Measurements from ENCODE around the gene LMO1. TPM values are rescaled to one million over a fixed set of nuclear protein-coding genes. Genes with fewer than 3 reads are reported as not detected.

The LMO1 gene
- total and polyA plus RNA-seq, 11 donors, result 0.42 to 4.1 (median 2.1) TPM; not detected in 1

DNA sequence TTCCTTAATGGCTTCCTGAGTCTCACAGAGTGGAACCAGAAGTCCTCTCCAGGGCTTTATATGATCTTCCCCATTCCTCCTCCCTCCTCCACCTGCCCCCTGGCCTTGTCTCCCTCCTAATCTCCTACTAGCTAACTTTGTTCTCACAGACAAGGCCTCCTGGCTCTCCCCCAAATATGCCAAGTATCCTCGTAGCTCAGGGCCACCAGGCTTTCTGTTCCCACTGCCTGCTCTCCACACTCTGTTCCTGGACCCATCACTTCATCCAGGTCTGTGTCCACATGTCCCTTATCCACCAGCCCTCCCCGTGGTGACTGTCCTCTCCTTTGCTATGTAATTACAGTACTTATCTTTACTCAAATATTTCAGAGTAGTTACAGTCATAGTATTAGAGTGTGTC is 23.2 kb upstream of the LMO1 start:
- intact Hi-C loops (cut with DNase I), result no loop called here
- Histone ChIP-seq H3K36me3 (no peaks in the 10 kb centered on the region), H3K4me1 (peaks cover 0 to 32% (median 8%) of the 10 kb centered on the region in 12 donors), H3K27ac (no peak overlapping the region), H3K4me3 (no peak overlapping the region), H3K9me3 (no peaks in the 10 kb centered on the region), H3K27me3 (peaks cover 0 to 12% (median 0%) of the 10 kb centered on the region in 9 donors)
- DNase-seq (no peak), ATAC-seq (no peak)
- 66 to 74% (median 71%) methylated on average over 2 of the region's 2 CpGs for WGBS, 4 donors
- no peak for TF ChIP-seq POLR2A (IDR thresholded peaks at IDR 0.05)
- TF ChIP-seq, protein P1, sequence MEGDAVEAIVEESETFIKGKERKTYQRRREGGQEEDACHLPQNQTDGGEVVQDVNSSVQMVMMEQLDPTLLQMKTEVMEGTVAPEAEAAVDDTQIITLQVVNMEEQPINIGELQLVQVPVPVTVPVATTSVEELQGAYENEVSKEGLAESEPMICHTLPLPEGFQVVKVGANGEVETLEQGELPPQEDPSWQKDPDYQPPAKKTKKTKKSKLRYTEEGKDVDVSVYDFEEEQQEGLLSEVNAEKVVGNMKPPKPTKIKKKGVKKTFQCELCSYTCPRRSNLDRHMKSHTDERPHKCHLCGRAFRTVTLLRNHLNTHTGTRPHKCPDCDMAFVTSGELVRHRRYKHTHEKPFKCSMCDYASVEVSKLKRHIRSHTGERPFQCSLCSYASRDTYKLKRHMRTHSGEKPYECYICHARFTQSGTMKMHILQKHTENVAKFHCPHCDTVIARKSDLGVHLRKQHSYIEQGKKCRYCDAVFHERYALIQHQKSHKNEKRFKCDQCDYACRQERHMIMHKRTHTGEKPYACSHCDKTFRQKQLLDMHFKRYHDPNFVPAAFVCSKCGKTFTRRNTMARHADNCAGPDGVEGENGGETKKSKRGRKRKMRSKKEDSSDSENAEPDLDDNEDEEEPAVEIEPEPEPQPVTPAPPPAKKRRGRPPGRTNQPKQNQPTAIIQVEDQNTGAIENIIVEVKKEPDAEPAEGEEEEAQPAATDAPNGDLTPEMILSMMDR (IDR thresholded peaks at IDR 0.05), result no peak

DNA sequence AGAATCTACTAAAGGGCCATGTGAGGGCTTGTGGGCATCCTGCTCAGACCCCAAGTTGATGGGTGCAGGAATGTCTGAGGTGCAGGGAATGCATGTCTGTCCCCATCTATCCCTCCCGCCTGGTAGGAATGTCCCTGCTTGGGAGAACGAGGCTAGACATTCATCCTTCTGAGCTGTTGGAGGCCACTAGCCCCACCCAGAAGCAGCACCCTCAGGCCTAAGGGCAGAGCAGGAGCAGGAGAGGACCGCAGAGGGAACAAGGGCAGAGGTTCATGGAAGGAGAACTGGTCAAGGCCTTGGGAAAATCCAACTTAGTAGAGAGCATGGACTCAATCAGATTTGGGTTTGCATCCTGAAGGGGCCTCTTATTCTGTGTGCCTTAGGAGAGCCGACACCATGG is 22.1 kb upstream of the LMO1 start:
- H3K9me3 ChIP-seq, result no peaks in the 10 kb centered on the region
- no peak for TF ChIP-seq POLR2A (IDR thresholded peaks at IDR 0.05)
- TF ChIP-seq, protein P1 (IDR thresholded peaks at IDR 0.05), result no peak
- intact Hi-C loops (cut with DNase I), result no loop called here

DNA sequence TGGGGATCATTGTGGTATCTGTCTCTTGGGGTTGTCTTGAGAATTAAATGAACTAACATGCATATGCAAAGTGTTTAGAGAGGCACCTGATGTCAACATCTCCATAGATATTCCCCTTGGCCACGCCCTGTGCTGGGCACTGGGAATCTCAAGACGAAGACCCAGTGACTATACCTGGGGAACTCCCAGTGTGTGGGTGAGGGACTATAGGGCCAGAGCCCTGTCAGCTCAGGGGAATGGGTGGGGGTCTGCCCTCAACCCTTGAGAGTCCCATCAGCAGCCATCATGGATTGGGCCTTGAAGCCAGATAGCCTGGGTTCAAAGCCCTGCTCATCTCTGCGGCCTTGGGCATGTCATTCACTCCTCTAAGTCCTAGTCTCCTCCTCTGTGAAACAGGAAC is 21.6 kb upstream of the LMO1 start:
- Histone ChIP-seq H3K4me1 (peaks cover 0 to 28% (median 8%) of the 10 kb centered on the region in 12 donors), H3K4me3 (no peak overlapping the region), H3K36me3 (no peaks in the 10 kb centered on the region), H3K27ac (no peak overlapping the region), H3K9me3 (no peaks in the 10 kb centered on the region), H3K27me3 (peaks cover 0 to 12% (median 0%) of the 10 kb centered on the region in 9 donors)
- TF ChIP-seq, protein P1 (IDR thresholded peaks at IDR 0.05), result no peak
- no peak for TF ChIP-seq POLR2A (IDR thresholded peaks at IDR 0.05)
- intact Hi-C loops (cut with DNase I), result no loop called here
- WGBS, 4 donors, result 95 to 100% (median 98%) methylated on average over 2 to 3 of the region's 3 CpGs
- DNase-seq, result no peak
- no peak for ATAC-seq

More for the DNA sequence above, 22.1 kb upstream of the LMO1 start:
- Histone ChIP-seq H3K4me1 (peaks cover 0 to 32% (median 8%) of the 10 kb centered on the region in 12 donors), H3K27me3 (peaks cover 0 to 12% (median 0%) of the 10 kb centered on the region in 9 donors), H3K36me3 (no peaks in the 10 kb centered on the region), H3K27ac (no peak overlapping the region), H3K4me3 (no peak overlapping the region)
- DNase-seq (no peak), ATAC-seq (no peak)
- 90 to 100% (median 94%) methylated on average over 3 to 4 of the region's 4 CpGs for WGBS, 4 donors

DNA sequence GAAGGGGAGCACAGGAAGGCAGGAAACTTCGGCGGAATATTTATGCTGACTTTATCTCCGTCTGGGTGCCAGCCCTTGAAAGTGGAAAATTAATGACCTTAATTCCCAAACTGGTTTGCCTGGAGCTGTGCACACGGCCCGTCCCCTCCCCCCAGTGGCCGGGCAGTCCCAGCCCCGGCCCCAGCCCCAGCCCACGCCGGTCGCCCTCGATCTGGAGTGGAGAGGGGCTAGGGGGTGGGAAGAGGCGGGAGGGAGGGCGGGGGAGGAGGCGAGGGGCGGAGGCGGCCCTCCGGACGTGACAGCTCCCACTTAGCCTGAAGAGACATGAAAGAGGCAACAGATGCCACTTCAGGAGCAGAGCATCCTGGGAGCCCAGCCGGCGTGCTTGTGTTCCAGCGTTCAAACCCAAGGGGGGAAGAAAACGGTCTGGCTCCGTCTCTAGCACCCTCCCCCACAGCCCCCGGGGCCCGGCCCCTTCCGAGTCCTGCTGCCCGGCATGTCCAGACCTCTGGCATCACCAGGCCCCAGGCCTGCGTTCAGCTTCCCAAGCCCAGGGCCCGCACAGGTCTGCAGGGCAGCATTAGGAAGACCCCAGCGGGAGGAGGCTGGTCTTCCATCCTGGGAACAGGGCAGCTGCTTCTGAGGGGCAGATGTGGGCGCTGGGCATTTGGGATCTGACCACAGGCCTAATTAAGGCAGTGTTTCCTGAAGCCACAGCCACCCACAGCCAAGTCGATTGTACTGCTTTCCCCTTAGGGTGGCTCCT is 20.0 kb upstream of the LMO1 start:
- peak overlapping the region in 3 of 12 donors; percentile 22 to 49 (median 38) for H3K27ac ChIP-seq

More for the DNA sequence above, 20.0 kb upstream of the LMO1 start:
- Histone ChIP-seq H3K4me3 (peak overlapping the region in 10 of 12 donors; percentile 20 to 44 (median 36)), H3K4me1 (peaks cover 0 to 15% (median 6%) of the 10 kb centered on the region in 12 donors), H3K36me3 (no peaks in the 10 kb centered on the region), H3K9me3 (no peaks in the 10 kb centered on the region), H3K27me3 (peaks cover 0 to 12% (median 0%) of the 10 kb centered on the region in 9 donors)
- 8 to 17% (median 11%) methylated on average over 17 to 32 of the region's 32 CpGs for WGBS, 4 donors
- TF ChIP-seq, protein P1 (IDR thresholded peaks at IDR 0.05), result no peak
- TF ChIP-seq POLR2A (IDR thresholded peaks at IDR 0.05), result no peak
- peak; percentile 41 to 76 (median 51) for ATAC-seq
- intact Hi-C loops (cut with DNase I), result no loop called here
- peak in 1 of 5 donors; percentile 10 for DNase-seq

All from heart left ventricle (tissue), 16 donors.